Measurements from ENCODE around the gene TBATA. TPM values are rescaled to one million over a fixed set of nuclear protein-coding genes. Genes with fewer than 3 reads are reported as not detected.
A peak's percentile ranks its signal among the peaks of the same experiment; 100 is the strongest.

Gene TBATA
- total and polyA plus RNA-seq, 7 donors: not detected

GRCh38 chr10:70761031-70761601 is 24.1 kb downstream of the TBATA start:
- H3K27me3 ChIP-seq: no peaks in the 10 kb centered on the region
- H3K27ac ChIP-seq: no peak overlapping the region
- no peak overlapping the region for H3K4me3 ChIP-seq
- intact Hi-C loops (cut with DNase I): no loop called here
- no peaks in the 10 kb centered on the region for H3K36me3 ChIP-seq
- no peak for TF ChIP-seq POLR2AphosphoS5 (IDR thresholded peaks at IDR 0.05)
- TF ChIP-seq CTCF (IDR thresholded peaks at IDR 0.05): no peak
- TF ChIP-seq EP300 (IDR thresholded peaks at IDR 0.05): no peak
- no peak for TF ChIP-seq POLR2A (IDR thresholded peaks at IDR 0.05)
- WGBS, 2 donors: 80 to 85% methylated on average over 7 of the region's 7 CpGs
- no peaks in the 10 kb centered on the region for H3K4me1 ChIP-seq
- H3K9me3 ChIP-seq: peaks cover 0 to 2% (median 0%) of the 10 kb centered on the region in 4 donors
- peak; percentile 34 for DNase-seq

GRCh38 chr10:70760271-70760787 is 24.8 kb downstream of the TBATA start:
- Histone ChIP-seq H3K4me1 (no peaks in the 10 kb centered on the region), H3K27me3 (no peaks in the 10 kb centered on the region), H3K36me3 (no peaks in the 10 kb centered on the region), H3K9me3 (no peaks in the 10 kb centered on the region), H3K27ac (no peak overlapping the region), H3K4me3 (no peak overlapping the region)
- peak; percentile 55 for DNase-seq
- 67 to 75% methylated on average over 12 of the region's 12 CpGs for WGBS, 2 donors
- TF ChIP-seq POLR2AphosphoS5 (IDR thresholded peaks at IDR 0.05) (no peak), POLR2A (IDR thresholded peaks at IDR 0.05) (no peak), EP300 (IDR thresholded peaks at IDR 0.05) (no peak), CTCF (IDR thresholded peaks at IDR 0.05) (no peak)
- intact Hi-C loops (cut with DNase I): no loop called here

GRCh38 chr10:70759781-70760180 is 25.4 kb downstream of the TBATA start:
- peak; percentile 44 for DNase-seq
- no peak for TF ChIP-seq POLR2AphosphoS5 (IDR thresholded peaks at IDR 0.05)
- TF ChIP-seq POLR2A (IDR thresholded peaks at IDR 0.05): no peak
- TF ChIP-seq EP300 (IDR thresholded peaks at IDR 0.05): no peak
- no peak for TF ChIP-seq CTCF (IDR thresholded peaks at IDR 0.05)
- no peaks in the 10 kb centered on the region for H3K27me3 ChIP-seq
- no peak overlapping the region for H3K4me3 ChIP-seq
- no peak overlapping the region for H3K27ac ChIP-seq
- 60 to 64% methylated on average over 7 of the region's 7 CpGs for WGBS, 2 donors
- no peaks in the 10 kb centered on the region for H3K9me3 ChIP-seq
- intact Hi-C loops (cut with DNase I): loop anchor here (1.0 to 2.0 kb wide), 3 partner anchors 201 to 298 kb away; no protein-coding TSS in a partner anchor
- H3K36me3 ChIP-seq: no peaks in the 10 kb centered on the region
- H3K4me1 ChIP-seq: no peaks in the 10 kb centered on the region

GRCh38 chr10:70758757-70759514 is 26.2 kb downstream of the TBATA start:
- Histone ChIP-seq H3K27ac (no peak overlapping the region), H3K36me3 (no peaks in the 10 kb centered on the region), H3K4me1 (peaks cover 0 to 3% (median 0%) of the 10 kb centered on the region in 4 donors), H3K4me3 (no peak overlapping the region), H3K27me3 (no peaks in the 10 kb centered on the region), H3K9me3 (no peaks in the 10 kb centered on the region)
- TF ChIP-seq POLR2AphosphoS5 (IDR thresholded peaks at IDR 0.05): no peak
- TF ChIP-seq CTCF (IDR thresholded peaks at IDR 0.05): peak; percentile 57 to 77 (median 64)
- peak; percentile 85 for DNase-seq
- intact Hi-C loops (cut with DNase I): loop anchor here (1.0 to 2.0 kb wide), 3 partner anchors 200 to 298 kb away; no protein-coding TSS in a partner anchor
- 27 to 28% methylated on average over 7 of the region's 7 CpGs for WGBS, 2 donors
